ENCODE data around the gene CIROP. TPM values are rescaled to one million over a fixed set of nuclear protein-coding genes. Genes with fewer than 3 reads are reported as not detected.

CIROP gene
- total RNA-seq, 1 experiment from 2014 or later: not detected

GRCh38 chr14:23078692-23079116, 26.1 kb downstream of the CIROP start:
- Histone ChIP-seq H2BK120ac (ENCODE audit: low read depth, low read length, poor library complexity, severe bottlenecking) (no peak overlapping the region), H2AK5ac (ENCODE audit: insufficient read length, low read length) (no peak overlapping the region), H2BK12ac (ENCODE audit: insufficient read length, low read depth, low read length) (no peak overlapping the region), H3K79me2 (ENCODE audit: insufficient read depth, low read length) (no peaks in the 10 kb centered on the region), H3K4me2 (ENCODE audit: insufficient read depth, insufficient read length, low read length) (no peak overlapping the region), H3K23ac (ENCODE audit: insufficient read length, low read depth, low read length) (no peak overlapping the region), H2BK20ac (ENCODE audit: low read depth, low read length, poor library complexity, severe bottlenecking) (no peak overlapping the region), H4K5ac (ENCODE audit: insufficient read length, low read depth, low read length) (no peak overlapping the region), H3T11ph (ENCODE audit: low read length) (no peak overlapping the region), H3K27ac (ENCODE audit: insufficient read length, low read depth, low read length) (no peak overlapping the region), H3K9me3 (ENCODE audit: control insufficient read depth, low read depth, low read length) (no peaks in the 10 kb centered on the region), H3K56ac (ENCODE audit: insufficient read length, low read depth, low read length) (no peak overlapping the region), H3K23me2 (ENCODE audit: insufficient read length, low read depth, low read length, poor library complexity, severe bottlenecking) (no peaks in the 10 kb centered on the region), H4K91ac (ENCODE audit: insufficient read length, low read depth, low read length) (no peak overlapping the region), H3K79me1 (ENCODE audit: insufficient read depth, low read depth, low read length, poor library complexity, severe bottlenecking) (no peaks in the 10 kb centered on the region), H3K18ac (ENCODE audit: insufficient read length, low read depth, low read length) (no peak overlapping the region), H3K14ac (ENCODE audit: insufficient read depth, low read length) (no peak overlapping the region), H2BK5ac (ENCODE audit: insufficient read length, low read length) (no peak overlapping the region), H3K27me3 (ENCODE audit: insufficient read depth, low read length) (no peaks in the 10 kb centered on the region), H4K20me1 (ENCODE audit: control insufficient read depth, insufficient read depth, insufficient read length) (no peaks in the 10 kb centered on the region), H2AFZ (ENCODE audit: low read length) (no peak overlapping the region), H4K8ac (replicated peaks; ENCODE audit: insufficient read length, low read depth, low read length) (no peak overlapping the region), H3K9ac (ENCODE audit: extremely low read depth, insufficient read length, low read length) (no peak overlapping the region), H3K4me1 (ENCODE audit: insufficient read depth, low read length) (no peaks in the 10 kb centered on the region), H3K4ac (ENCODE audit: low read depth, low read length) (no peak overlapping the region), H2BK15ac (ENCODE audit: low read depth, low read length) (no peak overlapping the region)
- WGBS (ENCODE audit: extremely low coverage, insufficient read length, low lambda C conversion rate): no CpG with 5 or more reads among the region's 2 CpGs
- Mint-ChIP-seq H3K27ac (no peak overlapping the region), H3K36me3 (ENCODE audit: insufficient read depth in 1 of 3, low read depth in 3 of 3) (peaks cover 54 to 92% (median 85%) of the 10 kb centered on the region in 3 experiments; a peak in 6 of 7 replicates), H3K4me3 (no peak overlapping the region), H3K27me3 (ENCODE audit: low read depth) (no peaks in the 10 kb centered on the region), H3K4me1 (no peaks in the 10 kb centered on the region), H3K9me3 (no peaks in the 10 kb centered on the region; a peak in 1 of 5 replicates)
- DNase-seq: no peak
- TF ChIP-seq CTCF (conservative IDR thresholded peaks at IDR 0.05): no peak

Data from H9 (cell line).